Measurements from ENCODE around the gene SDK2.

Gene SDK2

DNA sequence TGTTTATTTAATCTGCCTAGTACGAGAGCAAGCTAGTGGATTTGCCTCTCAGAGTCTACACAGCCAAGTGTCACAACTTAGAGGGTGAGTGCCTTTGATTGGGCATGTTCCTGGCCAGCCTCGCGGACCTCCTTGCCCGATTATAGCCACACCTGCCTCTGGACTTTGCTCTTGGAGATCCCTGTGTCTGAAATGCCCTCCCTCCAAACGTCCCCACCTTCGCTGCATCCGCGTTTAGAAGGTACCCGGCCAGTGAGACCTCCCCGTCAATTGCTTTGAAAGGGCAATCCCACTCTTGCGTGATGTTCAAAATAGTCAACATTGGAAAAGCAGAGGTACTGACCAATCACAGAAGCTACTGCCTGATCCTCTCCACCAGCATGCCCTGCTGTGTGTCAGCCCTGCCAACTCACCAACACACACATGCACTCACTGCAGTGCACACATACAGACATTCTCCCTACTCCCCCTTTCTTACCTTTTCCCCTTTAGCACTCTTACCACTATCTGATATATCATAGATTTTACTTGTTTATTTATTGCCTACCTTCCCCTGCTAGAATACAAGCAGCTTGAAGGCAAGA, 6.5 kb upstream of the SDK2 start:
- no peak for DNase-seq

DNA sequence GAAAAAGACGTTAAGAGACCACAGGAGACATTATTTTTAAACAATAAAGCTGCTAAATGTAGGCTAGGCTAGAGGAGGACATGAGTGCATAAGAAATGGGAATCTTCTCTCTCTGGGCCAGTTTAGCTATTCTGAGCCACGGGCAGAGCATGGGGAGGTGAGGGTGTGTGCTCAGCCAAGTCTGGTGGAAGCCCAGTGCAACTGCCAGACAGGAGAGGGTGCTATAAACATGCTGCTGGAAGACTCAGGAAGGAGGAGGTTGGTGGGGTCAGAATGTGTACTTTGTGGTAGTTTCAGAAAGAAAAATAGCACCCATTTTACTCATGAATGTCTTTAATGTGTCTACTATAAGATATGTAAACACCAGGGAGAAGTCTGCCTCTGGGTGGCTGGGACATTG, 5.9 kb upstream of the SDK2 start:
- no peak for DNase-seq

DNA sequence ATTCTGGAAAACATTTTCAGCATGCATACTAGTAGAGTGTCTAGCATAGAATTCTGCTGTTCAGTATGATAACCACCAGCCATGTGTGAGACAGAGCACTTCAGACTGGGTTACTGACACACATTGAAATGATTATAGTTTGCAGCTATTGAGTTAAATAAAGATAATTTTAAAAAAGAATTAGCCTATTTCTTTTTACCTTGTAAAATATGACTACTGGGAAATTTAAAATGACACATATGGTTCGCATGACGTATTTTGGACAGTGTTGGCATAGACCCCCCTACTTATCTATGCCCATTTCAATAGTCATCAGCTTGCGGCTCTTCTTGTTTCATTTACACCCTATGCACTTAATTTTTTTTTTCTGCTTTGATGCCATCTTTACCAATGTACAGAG, 4.7 kb upstream of the SDK2 start:
- no peak for DNase-seq

DNA sequence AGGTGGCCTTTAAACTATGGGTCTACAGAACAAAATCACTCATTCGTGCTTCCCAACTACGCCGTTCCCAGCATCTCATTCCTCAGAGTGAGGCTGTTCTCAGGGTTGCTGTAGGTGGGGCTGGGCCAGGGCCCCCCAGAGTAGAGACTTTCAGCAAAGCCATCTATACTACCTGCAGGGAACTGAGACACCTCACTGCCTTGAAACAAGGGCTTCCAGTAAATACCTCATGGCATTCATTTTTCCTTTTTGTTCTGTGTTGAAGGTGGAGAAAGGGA, 4.2 kb upstream of the SDK2 start:
- no peak for DNase-seq

DNA sequence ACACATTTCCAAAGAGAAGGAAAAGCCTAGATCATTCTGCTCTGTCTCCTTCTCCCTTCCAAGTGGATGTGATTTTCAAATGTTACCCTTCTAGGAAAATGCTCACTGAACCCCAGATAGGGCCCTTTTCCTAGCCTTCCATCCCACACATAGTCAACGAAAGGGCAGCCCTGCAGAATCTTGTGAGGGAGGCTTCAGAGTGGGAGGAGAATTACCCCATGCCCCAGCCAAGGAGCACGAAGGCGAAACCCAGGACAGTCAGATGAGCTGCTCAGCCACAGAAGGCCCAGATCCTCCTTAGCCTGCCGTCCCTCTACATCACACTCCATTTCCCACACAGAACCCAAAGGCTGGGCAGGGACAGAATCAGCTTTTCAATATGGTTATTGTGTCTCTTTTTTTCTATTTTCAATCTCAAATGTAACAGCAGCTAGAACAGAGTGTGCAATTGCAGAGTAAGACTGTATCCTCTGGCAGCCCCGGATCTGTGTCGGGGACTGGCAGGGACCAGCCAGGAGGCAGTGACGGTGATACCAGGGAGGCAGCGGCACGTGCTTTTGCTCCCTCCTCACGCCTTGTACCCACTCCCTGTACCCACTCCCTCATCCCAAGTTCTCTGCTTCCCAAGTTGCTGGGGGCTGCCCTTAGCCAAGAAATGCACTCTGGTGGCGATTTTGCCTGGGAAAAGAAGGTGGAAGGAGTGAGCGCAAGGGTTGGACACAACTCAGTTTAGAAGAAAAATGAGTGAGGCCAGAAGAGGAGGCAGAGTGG, 3.7 kb upstream of the SDK2 start:
- no peak for DNase-seq

DNA sequence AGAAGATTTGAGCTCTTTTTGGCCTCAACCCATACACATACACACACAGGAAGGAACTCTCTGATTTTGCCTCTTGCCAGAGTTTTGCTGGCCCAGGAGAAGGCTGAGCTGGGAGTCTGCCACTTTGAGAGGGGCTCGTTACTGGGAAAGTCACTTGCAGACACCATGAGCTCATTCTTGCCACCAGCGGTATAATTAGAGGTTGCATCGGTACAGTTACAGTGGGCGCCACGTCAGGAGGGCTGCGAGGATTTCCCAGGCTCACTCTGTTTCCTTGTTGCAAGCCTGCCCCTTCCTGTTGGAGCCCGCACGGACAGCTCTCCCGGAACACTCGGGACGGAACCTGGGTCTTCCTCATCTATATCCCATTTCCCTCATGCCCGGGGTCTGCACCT, 3.1 kb upstream of the SDK2 start:
- DNase-seq, result no peak

DNA sequence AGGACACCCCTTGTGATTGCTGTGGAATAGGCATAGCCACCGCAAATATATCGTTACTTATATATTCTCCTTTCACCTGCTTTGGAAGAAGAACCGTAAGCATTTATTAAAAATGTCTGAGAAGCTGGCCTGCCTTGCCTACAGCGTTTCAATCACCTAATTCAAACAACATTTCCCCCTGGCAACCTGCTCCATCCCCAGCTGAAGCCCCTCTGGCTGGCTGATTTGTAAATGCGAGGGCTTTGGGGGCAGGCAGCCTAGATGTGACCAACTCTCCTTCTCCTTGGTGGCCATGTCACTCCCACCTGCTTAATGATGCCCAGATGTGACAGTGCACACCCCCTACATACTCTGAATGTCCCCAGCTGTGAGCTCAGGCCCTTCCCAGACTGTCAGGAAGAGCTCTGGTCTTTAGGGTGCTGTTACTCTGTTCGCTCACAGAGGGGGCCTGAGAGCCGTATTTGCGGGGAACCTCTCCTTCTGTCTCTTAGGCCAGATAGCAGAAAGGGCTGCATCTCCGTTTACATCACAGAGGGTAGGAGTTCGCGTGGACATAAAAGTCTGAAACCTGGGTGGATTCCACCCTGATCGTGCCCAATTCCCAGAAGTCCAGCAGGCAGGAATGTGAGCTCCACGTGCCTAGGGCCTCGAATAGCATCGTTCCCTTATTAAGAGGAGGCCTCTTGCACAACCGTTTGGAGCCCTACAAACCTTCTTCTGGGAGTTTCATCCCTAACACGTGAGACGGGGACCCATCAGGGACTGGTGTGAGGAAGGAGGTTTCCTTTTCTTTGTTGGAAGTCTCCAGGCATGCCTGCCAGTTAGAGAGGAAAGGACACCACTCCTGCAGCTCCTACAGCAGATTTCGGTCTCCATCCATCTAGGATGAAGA, 2.4 kb upstream of the SDK2 start:
- DNase-seq, result peak in 1 of 2 donors; percentile 11

DNA sequence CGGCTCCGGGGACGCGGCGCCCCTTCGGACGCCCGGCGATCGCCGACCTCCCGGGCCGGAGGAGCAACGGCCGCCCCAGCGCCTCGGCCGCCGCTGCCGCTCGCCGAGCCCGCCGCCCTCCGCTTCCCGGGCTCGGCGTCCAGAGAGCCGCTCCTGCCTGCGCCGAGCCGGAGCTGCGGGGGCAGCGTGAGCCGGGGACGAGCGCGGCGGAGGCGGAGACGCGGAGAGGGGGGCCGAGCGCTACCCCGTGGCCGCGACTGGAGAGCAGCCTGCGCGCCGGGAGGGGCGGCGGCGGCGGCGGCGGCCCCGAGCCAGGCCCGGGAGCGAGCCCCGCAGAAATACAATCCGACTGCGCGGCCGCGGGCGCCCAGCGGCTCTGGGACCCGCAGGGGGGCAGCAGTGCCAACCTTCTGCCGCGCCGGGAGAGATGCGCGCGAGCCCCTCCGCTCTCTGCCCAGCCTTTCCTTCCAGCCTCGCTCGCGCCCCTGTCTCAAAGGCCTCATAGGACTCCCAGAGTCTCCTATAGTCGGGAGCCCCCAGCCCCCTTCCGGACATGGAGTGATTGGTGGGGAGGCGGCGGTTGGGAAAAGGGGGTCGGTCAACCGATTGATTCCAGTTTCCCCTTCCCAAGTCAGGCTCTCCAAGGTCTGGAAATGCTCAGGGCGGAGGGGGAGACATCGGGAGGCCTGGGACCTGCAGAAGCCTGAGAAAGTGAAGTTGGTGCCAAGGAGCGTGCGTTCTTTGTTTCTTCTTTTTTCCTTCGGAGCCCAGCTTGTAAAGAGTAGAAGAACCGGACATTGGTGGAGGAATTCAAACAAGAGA, 1.0 kb upstream of the SDK2 start:
- DNase-seq, result peak; percentile 35 to 38

DNA sequence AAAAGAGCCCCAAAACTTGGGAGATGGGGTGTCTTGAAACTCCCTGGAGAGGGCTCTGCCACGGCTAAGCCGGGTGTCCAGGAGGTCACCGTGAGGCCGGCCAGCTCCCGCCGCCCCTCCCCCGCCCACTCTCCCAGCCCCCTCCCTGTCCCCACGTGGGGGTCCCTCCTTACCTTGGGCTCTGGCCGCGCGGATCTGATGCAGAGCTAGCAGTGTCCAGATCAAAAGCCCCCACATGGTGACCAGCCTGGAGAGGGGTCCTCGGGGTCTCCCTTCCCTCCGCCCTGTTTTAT, 447 bp downstream of the SDK2 start:
- no peak for DNase-seq

DNA sequence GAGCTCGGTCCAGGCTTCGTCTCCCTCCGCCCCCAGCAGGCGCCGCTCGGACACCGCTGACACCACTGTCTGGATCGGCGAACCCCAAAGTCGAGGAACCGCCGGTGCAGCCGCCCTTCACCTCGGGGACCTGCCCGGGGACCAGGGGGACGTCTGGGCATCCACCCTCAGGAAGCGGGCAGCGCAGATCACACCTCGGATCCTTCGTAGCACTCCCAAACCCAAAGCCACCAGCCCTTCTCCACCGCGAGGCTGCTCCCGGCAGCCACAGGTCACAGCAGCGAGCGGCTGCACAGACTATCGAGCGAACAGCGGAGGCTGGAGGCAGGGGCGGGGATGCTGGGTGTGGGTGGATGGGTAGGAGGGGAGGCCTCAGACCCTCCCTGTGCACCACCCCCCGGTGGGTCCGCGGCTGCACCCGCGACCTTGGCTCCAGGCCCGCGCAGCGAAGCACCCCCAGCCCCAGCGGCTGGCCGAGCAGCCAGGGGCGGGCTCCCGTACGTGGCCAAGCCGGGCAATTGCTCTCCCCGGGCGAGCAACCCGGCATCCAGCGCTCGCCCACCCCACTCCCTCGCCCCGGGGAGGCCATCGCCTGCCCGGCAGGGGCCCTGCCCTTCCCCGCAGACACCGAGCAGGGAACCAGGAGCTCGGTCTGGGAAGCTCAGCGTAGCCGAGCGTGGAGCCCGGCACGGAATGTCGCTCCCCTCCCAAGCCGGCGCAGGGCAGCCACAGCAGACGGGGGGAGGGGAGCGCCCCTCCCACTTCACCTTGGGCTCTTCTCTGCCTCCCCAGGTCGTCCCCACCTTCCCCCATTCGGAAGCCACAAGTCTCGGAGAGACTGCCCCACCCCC, 1.0 kb downstream of the SDK2 start:
- peak; percentile 16 to 19 for DNase-seq

DNA sequence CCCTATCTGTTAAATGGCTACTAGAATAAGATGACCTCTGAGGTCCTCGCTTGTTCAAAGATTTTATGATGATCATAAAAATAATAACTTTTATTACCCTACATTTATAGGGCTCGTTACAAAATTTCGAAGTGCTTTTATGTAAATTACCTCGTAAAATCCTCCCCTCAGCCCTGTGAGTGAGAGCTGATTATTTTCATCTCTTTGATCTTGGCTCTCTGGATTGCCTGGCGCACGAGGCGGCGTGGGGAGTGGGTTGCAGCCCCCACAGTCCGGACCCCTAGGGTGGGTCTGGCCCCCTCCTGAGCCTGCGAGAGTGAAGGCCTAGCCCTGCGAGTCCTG, 1.6 kb downstream of the SDK2 start:
- no peak for DNase-seq

DNA sequence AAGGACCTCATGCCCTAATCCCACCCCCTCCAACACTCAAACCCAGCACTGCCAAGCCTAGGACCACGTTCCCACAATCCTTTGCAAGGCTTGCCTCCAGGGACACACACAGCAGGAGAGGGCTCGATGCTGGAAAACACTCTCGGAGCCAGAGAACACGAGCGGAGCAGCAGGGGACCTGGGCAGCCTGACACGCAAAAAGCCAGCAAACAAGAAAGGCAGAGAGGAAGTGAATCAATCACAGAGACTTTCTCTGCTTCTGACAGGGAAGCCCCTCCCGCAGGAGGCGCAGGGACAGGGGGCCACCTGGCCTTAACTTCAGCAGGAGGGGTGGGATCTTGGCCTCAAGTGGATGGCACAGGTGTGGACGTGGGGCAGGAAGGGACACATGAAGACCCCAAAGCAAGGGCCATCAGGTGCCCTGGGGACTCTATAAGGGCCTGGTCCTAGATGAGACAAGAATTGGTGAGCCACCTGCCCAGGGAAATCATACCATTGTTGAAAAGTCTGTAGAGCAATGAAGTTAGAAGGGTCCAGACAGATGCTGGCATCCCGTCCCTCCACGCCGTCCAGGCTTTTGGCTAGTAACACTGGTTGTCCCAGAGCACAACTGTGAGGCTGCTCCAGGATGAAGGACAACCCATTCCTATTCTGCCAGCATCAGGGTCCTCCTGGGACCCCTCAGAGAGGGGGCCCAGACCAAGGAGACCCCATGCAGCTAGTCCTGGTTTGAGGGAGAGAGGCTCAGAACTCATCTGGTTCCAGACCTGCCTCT, 2.2 kb downstream of the SDK2 start:
- DNase-seq, result no peak

DNA sequence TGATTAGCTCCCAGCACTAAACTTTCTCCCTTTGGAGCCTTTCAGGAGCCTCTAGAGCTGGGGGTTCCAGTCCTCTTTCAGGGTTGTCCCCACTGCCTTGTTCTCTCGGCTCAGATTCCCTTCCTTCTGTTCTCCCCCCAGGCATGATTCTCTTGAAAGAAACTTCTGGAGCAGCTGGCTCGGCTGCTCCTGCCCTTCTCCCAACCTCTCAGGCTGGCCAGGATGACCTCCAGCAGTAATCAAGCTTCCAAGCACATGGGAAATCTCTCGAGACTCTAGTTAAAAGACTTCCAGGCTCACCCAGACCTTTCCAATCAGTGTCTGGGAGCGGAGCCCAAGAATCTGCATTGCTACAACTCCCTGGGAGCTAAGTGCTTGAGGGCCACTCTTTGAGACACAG, 3.6 kb downstream of the SDK2 start:
- DNase-seq, result no peak

DNA sequence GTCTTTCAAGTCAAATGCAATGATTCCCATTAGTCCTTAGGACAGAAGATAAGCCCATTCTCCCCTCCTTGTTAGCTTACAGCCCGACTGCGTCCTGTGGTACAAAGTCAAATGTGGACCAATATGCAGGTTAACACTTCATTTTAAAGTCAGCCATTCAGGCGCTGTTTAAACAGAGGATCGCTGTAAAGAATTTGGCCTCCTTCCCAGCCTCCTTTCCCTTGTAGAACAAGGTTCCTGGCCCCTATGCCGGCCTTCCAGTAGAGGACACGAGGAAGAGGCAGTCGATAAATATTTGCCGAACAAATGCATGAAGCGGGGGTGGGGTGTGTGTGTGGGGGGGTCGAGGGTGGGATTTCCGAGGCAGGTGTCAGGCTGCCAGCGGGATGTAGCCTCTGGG, 4.3 kb downstream of the SDK2 start:
- DNase-seq, result no peak

DNA sequence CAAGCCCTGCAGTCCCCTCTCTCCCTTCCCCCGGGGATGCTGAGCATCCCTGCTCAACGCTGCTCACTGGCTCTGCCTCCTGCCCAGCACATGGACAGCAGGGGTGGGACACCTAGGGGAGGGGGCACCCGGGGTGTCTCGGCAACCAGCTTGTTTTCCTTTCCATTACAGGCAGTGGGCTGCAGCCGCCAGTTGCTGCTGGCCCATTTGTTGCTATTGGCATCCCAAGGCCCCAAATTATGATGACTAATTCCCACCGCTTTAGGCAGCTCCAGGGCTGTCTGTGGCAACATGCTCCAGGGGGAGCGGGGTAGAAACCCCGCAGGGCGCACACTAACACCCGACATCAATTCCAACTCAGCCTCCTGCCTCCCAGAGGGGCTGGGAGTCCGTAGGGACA, 4.9 kb downstream of the SDK2 start:
- no peak for DNase-seq

DNA sequence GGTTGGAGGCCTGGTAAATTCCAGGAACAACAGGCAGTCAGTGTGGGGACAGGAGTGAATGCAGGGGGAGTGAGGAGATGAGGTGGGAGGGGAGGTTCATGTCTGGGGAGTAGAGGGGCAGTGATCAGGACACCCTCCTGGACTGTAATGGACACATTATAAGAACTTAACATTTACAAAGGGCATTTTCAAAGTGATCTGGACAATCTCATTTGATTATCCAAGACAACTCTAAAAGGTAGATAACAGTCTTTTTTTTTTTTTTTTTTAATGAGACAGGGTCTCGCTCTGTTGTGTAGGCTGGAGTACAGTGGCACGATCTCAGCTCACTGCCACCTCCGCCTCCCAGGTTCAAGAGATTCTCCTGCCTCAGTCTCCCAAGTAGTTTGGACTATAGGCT, 5.7 kb downstream of the SDK2 start:
- no peak for DNase-seq

DNA sequence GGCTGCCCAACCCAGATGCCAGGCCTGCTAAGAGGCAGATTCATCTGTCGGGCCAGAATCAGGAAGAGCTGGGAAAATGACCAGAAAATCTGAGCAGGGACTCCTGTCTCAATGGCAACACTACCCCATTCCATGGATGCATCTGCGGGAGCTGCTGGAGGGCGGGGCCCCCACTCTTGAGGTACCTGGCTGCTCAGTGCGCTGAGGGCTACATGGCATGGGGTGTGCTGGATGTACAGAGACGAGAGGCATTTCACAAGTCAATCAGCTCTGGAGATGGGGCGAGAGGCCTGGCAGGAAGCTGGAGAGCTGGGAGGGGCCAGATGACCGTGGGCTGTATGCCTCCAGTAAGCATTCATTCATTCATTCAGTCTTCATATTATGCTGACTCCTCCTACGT, 6.4 kb downstream of the SDK2 start:
- no peak for DNase-seq

DNA sequence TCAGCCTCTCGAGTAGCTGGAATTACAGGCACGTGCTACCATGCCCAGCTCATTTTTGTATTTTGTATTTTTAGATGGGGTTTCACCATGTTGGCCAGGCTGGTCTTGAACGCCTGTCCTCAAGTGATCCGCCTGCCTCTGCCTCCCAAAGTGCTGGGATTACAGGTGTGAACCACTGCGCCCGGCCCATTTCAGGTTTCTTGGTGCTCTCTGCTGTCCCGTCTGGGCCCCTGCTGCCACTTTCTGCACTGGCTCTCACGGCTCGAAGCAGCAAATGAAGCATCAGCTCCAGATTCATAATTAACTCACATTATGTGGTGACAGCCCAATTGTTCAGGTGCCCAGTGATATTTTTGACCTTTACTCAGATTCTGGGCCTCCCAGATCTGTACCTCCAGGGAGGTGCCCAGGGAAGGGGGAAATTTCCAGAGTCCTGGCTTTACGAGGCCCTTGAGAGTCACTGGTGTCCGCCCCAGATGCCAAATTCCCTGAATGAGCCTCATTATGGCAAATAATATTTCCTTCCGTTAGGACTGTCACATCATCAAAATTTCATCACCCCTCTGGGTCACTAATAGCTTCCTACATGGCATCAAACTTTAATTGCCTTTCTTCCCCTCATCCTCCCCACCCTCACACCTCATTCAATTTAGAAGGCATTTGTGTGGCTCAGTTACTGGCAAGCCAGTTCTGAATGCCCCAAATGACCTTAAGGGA, 9.0 kb downstream of the SDK2 start:
- no peak for DNase-seq

DNA sequence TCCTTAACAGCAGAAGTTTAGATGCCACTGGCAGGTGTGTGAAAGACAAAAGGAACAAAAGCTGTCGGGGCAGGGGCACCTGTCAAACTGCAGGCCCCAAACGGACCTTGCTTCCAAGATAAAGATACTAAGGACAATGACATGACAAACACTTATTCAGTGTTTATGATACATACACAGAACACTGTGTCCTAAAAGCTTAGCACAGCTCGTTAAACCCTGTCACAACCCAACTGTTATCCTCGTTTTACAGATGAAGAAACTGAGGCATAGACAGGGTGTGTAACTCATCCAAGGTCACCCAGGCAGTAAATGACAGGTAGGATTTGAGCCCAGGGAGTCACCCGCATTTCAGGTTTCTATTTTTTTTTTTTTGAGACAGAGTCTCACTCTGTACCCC, 9.6 kb downstream of the SDK2 start:
- no peak for DNase-seq

DNA sequence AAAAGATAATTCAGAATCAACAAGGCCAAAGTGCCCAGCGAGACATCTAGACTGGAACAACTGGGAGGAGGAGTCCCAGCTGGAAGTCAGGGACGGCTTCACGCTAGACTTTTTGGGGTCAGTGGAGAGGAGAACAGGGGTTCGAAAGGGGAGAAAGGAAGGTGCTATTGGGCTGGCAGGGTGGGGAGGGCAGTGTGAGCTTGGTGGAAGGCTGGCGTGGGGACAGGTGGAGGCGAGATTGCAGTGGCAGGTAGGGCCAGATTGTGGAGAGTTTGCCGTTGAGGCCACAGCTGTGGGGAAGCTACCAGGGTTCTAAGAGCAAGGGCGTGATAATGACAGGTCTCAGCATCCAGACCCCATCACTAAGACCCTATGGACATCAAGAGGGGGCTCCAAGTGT, 10.5 kb downstream of the SDK2 start:
- no peak for DNase-seq

DNA sequence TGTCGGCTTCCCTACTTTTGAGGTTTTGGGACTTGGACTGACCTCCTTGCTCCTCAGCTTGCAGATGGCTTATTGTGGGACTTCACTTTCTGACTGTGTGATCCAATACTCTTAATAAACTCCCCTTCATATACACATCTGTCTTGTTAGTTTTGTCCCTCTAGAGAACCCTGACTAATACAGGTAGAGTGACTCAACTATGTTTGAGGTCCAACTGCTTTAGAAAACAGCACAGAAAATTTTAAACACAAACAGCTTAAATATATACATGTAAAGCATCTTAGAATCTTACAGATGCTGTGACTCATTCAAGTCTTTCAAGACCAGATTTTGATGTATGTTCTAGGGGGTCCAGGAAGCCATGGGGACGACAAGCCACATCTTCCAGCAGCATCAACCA, 11.7 kb downstream of the SDK2 start:
- no peak for DNase-seq

Data from activated CD4-positive, alpha-beta T cell treated with anti-CD3 and anti-CD28 coated beads for 4 hours (primary cell).